IPS-11a (cell line): Measurements from ENCODE around the gene EIF4G1.

ENCODE experiments used
- H3K4me3 ChIP-seq: one replicate; pipeline ENCODE4 v1.5.1; 2013; ENCODE audit warnings: low read depth, low read length, control low read depth

Gene EIF4G1

DNA sequence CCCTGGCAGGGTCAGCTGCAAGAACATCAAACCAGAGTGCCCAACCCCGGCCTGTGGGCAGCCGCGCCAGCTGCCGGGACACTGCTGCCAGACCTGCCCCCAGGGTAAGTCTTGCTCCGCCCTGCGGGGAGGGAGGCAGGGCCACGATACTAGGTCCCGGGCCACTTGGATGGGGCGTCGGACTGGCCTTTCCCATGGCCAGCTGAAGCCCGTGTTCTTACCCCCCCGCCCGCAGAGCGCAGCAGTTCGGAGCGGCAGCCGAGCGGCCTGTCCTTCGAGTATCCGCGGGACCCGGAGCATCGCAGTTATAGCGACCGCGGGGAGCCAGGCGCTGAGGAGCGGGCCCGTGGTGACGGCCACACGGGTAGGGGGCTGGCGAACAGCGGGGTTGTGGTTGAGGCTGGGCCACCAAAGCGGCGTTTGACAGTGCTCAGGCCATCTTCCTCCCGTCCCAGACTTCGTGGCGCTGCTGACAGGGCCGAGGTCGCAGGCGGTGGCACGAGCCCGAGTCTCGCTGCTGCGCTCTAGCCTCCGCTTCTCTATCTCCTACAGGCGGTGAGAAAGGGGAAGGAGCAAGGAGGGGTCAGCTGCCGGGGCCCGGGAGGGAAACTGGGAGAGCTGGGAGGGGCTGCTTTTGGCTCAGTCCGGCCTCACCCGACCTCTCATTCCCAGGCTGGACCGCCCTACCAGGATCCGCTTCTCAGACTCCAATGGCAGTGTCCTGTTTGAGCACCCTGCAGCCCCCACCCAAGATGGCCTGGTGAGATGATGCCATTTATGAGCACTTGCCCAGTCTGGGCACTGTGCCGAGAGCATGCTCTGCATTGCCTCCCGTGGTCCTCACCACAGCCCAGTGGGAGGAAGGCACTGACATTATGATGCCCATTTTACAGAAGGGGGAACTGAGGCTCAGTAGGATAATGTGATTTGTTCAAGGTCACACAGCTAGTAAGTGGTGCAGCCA lies 67.1 kb downstream of the EIF4G1 start:
- no peak overlapping the region for H3K4me3 ChIP-seq

- H3K4me3 ChIP-seq = no peak overlapping the region
Measured at GRCh38 chr3:184382326-184383032, 68.1 kb downstream of the EIF4G1 start.

DNA sequence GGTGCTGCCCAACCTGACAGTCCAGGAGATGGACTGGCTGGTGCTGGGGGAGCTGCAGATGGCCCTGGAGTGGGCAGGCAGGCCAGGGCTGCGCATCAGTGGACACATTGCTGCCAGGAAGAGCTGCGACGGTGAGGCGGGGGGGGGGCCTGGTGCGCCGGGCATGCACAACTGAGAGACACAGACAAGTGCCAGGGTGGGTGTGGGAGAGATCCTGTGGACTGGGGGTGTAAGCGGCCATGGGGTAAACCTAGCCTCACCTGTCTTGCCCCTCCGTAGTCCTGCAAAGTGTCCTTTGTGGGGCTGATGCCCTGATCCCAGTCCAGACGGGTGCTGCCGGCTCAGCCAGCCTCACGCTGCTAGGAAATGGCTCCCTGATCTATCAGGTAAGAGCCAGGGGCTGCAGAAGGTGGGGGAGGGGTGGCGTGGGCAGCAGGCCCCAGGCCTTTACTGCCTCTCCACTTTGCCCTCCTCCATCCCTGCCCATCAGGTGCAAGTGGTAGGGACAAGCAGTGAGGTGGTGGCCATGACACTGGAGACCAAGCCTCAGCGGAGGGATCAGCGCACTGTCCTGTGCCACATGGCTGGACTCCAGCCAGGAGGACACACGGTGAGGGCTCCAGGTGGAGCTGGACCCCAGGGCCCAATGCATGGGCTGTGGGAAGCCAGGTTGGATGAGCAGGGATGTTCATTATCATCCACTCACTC lies 68.8 kb downstream of the EIF4G1 start:
- no peak overlapping the region for H3K4me3 ChIP-seq

- H3K4me3 ChIP-seq = no peak overlapping the region
Measured at GRCh38 chr3:184384342-184384741, 69.9 kb downstream of the EIF4G1 start.
